DND-41 (cell line): ENCODE data around the gene MLF2.

Source experiments
- ATAC-seq: fragments of 200-7000 bp; cut with Tn5 transposase; 3 replicates; pipeline ENCODE4 v1.9.1; 2021; ENCODE audit warnings: low read depth; ENCODE audit not compliant: insufficient read depth
- DNase-seq: peaks from one replicate; pipeline ENCODE4 v3.0.0-alpha.2; 2020
- H2AFZ ChIP-seq: 2 replicates; pipeline ENCODE4 v1.6.0; 2012; ENCODE audit warnings: low read depth, low read length
- H3K27ac ChIP-seq: 2 replicates; pipeline ENCODE4 v1.5.1; 2012; ENCODE audit warnings: low read length, inconsistent platforms
- H3K27me3 ChIP-seq: fragments of 200-600 bp; sonication (generic); 2 replicates; pipeline ENCODE4 v1.6.0; 2012; ENCODE audit warnings: low read length, mild to moderate bottlenecking, inconsistent platforms; ENCODE audit not compliant: insufficient read depth, poor library complexity
- H3K36me3 ChIP-seq: 2 replicates; pipeline ENCODE4 v1.5.1; 2012; ENCODE audit warnings: low read length, inconsistent platforms; ENCODE audit not compliant: insufficient read depth
- H3K4me1 ChIP-seq: 2 replicates; pipeline ENCODE4 v1.5.1; 2012; ENCODE audit warnings: mild to moderate bottlenecking, low read length; ENCODE audit not compliant: insufficient read depth
- H3K4me2 ChIP-seq: 2 replicates; pipeline ENCODE4 v1.6.0; 2012; ENCODE audit warnings: mild to moderate bottlenecking, moderate library complexity, low read length, inconsistent platforms; ENCODE audit not compliant: insufficient read depth
- H3K4me3 ChIP-seq, 2 experiments: fragments of 200-600 bp in 1 of 2; shearing (Covaris generic) in 1 of 2; 2 replicates each; pipeline ENCODE4 v1.5.1; 2012 to 2016; ENCODE audit warnings: inconsistent platforms in 2 of 2, low read length in 2 of 2, mild to moderate bottlenecking in 2 of 2, low read depth in 1 of 2, moderate library complexity in 1 of 2
- H3K79me2 ChIP-seq: 2 replicates; pipeline ENCODE4 v1.6.0; 2012; ENCODE audit warnings: low read length, inconsistent platforms; ENCODE audit not compliant: insufficient read depth
- H3K9ac ChIP-seq: 2 replicates; pipeline ENCODE4 v1.6.0; 2012; ENCODE audit warnings: low read depth, mild to moderate bottlenecking, inconsistent platforms, low read length, moderate library complexity
- H3K9me3 ChIP-seq: 2 replicates; pipeline ENCODE4 v1.5.1; 2012; ENCODE audit warnings: low read length, moderate library complexity, mild to moderate bottlenecking, inconsistent platforms; ENCODE audit not compliant: insufficient read depth, severe bottlenecking
- H4K20me1 ChIP-seq: 2 replicates; pipeline ENCODE4 v1.6.0; 2012; ENCODE audit warnings: low read length; ENCODE audit not compliant: insufficient read depth
- EZH2 ChIP-seq: IDR thresholded peaks from 3 replicates; pipeline ENCODE4 v1.6.1; 2012; ENCODE audit warnings: borderline replicate concordance, low read depth, mild to moderate bottlenecking, moderate library complexity, low read length, inconsistent platforms; ENCODE audit not compliant: severe bottlenecking
- TF ChIP-seq, protein P1 (sequence below): IDR thresholded peaks from 2 replicates; pipeline ENCODE4 v1.5.1; 2012; ENCODE audit warnings: borderline replicate concordance, low read length, moderate library complexity, mild to moderate bottlenecking; ENCODE audit not compliant: poor library complexity, severe bottlenecking; ENCODE audit errors: extremely low read depth

MLF2 gene

DNA sequence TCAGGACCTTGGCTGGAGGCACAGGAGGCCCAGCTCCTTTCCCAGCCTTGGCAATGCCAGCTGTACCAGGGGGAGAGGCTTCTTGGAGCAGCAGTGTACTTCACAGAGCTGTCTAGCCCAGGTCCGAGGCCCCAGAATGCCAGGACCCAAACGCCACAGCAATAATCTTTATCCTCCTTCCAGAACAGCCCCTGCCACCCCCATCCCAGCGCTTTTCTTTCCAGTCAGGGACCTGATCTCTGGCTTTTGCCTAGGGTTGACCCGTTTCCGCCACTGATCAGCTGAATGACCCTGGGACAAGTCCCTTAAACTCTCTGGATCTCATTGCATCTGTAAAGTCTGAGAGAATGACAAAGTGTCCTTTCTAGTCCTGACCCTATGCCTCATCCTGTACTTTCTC is 24.4 kb upstream of the MLF2 start:
- DNase-seq (no peak), ATAC-seq (no peak)
- Histone ChIP-seq H3K9me3 (no peaks in the 10 kb centered on the region), H3K4me1 (peaks cover 15% of the 10 kb centered on the region), H3K4me3 (no peak overlapping the region), H3K9ac (no peak overlapping the region), H2AFZ (no peak overlapping the region), H3K4me2 (no peak overlapping the region), H3K36me3 (no peaks in the 10 kb centered on the region), H3K27me3 (peaks cover 2% of the 10 kb centered on the region), H3K79me2 (no peaks in the 10 kb centered on the region), H4K20me1 (no peaks in the 10 kb centered on the region), H3K27ac (no peak overlapping the region)
- TF ChIP-seq EZH2 = no peak
- TF ChIP-seq, protein P1, sequence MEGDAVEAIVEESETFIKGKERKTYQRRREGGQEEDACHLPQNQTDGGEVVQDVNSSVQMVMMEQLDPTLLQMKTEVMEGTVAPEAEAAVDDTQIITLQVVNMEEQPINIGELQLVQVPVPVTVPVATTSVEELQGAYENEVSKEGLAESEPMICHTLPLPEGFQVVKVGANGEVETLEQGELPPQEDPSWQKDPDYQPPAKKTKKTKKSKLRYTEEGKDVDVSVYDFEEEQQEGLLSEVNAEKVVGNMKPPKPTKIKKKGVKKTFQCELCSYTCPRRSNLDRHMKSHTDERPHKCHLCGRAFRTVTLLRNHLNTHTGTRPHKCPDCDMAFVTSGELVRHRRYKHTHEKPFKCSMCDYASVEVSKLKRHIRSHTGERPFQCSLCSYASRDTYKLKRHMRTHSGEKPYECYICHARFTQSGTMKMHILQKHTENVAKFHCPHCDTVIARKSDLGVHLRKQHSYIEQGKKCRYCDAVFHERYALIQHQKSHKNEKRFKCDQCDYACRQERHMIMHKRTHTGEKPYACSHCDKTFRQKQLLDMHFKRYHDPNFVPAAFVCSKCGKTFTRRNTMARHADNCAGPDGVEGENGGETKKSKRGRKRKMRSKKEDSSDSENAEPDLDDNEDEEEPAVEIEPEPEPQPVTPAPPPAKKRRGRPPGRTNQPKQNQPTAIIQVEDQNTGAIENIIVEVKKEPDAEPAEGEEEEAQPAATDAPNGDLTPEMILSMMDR = no peak

DNA sequence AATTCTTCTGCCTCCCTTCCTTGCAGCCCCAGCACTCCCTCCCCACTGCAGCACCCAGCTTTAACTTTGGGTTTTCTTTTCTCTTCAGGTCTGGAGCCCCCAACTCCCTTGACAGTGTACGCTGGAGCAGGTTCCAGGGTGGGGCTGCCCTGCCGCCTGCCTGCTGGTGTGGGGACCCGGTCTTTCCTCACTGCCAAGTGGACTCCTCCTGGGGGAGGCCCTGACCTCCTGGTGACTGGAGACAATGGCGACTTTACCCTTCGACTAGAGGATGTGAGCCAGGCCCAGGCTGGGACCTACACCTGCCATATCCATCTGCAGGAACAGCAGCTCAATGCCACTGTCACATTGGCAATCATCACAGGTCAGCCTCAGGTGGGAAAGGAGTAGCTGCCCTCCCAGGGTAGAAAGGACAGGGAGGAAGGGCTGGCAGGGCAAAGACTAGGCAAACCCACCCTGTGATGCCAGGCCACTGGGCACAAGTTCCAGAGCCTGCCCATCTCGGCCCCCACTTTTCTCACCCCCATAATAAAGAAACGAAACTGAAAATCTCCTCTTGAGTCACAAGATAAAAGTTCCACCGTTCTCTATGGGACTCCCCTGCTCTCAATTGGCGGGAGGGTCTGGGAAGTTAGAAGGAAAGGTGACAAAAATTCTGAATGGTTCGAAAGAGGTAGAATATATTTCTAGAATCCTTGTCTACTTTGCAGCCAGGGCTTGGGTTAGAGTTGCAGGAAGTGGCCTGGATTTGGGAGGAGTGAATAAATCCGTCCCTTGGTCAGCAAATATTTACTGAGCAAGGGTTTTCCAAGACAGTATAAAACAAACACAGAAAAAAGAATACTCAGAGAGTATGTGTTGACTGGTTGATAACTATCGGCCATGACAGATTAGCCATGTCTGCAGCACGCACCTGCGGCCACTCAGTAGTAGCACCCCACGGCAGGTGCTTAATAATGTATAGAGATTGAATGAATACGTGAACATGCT is 22.5 kb upstream of the MLF2 start:
- H3K27me3 ChIP-seq = peaks cover 2% of the 10 kb centered on the region
- H3K36me3 ChIP-seq = no peaks in the 10 kb centered on the region
- no peaks in the 10 kb centered on the region for H4K20me1 ChIP-seq
- H2AFZ ChIP-seq = no peak overlapping the region
- H3K4me2 ChIP-seq = no peak overlapping the region
- H3K9ac ChIP-seq = no peak overlapping the region
- DNase-seq (no peak), ATAC-seq (no peak)
- H3K4me3 ChIP-seq = no peak overlapping the region
- no peaks in the 10 kb centered on the region for H3K9me3 ChIP-seq
- TF ChIP-seq EZH2 = no peak
- TF ChIP-seq, protein P1 = no peak
- H3K27ac ChIP-seq = no peak overlapping the region
- H3K79me2 ChIP-seq = no peaks in the 10 kb centered on the region
- H3K4me1 ChIP-seq = peaks cover 11% of the 10 kb centered on the region

DNA sequence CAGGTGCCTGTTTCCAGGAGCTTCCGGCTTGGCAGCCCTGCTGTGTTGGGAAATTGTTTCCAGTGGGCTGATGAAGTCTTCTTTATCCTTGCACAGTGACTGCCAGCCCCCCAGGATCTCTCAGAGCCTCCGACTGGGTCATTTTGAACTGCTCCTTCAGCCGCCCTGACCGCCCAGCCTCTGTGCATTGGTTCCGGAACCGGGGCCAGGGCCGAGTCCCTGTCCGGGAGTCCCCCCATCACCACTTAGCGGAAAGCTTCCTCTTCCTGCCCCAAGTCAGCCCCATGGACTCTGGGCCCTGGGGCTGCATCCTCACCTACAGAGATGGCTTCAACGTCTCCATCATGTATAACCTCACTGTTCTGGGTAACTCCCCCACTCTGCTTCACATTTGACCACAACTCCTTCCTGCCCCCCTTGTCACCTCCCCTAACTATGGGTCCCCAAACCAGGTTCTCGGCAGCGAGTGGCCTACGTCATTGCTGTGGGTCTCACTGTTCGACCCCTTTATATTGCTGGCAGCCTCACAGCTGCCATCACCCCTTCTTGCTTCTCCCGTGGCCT is 21.6 kb upstream of the MLF2 start:
- Histone ChIP-seq H3K4me1 (peaks cover 11% of the 10 kb centered on the region), H4K20me1 (no peaks in the 10 kb centered on the region), H3K9ac (no peak overlapping the region), H3K9me3 (no peaks in the 10 kb centered on the region), H3K79me2 (no peaks in the 10 kb centered on the region), H3K4me3 (no peak overlapping the region), H3K36me3 (no peaks in the 10 kb centered on the region), H2AFZ (no peak overlapping the region), H3K4me2 (no peak overlapping the region), H3K27me3 (peaks cover 2% of the 10 kb centered on the region), H3K27ac (no peak overlapping the region)
- TF ChIP-seq, protein P1 = no peak
- no peak for TF ChIP-seq EZH2
- ATAC-seq = no peak
- DNase-seq = no peak
